HG03378 (cell line): ENCODE results near the gene RTP5.
"Not testable (repeated sequence)": the region's sequence is repeated elsewhere in the genome, so short reads cannot be mapped to it uniquely, and the experiment has no call there.

Source experiments
- ATAC-seq: cut with Tn5 transposase; IDR thresholded peaks from one replicate; pipeline ENCODE4 v1.9.1; 2021; ENCODE audit warnings: mild to moderate bottlenecking, moderate library complexity; ENCODE audit not compliant: unreplicated experiment

Gene RTP5

DNA sequence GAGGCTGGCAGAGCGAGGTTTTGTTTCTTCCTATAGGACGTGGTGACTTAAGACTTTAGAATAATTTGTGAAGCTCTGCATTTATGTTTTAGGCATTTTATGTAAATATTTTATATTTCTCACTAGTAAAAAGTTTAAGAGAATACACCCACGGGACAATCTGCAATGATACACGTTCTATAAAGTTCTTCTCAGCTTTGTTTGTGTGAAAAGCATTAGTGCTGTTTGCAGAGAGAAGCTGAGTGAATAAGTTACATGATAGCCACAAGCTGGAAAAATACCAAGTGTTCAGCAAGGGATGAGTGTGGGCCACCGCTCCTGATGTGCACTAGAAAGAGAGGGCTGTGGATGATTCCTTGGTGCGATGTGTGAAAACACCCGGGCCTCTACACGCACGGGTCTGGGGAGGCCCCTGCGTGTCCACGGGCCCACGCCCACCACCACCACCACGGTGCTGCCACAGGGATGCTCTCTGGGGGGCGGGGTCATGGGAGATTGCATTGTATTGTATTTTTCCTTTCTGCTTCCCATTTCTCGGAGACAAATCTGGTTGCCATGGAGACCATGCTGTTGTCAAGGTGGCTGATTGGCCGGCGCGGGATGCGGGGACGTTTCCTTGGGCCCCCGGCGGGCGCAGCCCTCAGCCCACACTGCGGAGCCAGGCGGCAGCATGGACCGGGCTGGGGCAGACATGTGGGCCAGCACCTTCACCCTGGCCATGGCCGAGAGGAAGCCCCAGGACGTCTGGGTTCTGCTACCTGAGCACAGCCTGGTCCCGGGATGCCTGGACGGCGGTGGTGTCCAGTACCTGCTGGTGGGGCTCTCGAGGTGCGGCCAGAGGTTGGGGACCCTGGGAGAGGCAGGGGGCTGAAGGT, at the start of gene RTP5:
Gene RTP5 (plus strand): TSS at position 643 of the 875 bp plus-strand sequence. CDS start 28 bp downstream, at position 671.
- no peak for ATAC-seq

DNA sequence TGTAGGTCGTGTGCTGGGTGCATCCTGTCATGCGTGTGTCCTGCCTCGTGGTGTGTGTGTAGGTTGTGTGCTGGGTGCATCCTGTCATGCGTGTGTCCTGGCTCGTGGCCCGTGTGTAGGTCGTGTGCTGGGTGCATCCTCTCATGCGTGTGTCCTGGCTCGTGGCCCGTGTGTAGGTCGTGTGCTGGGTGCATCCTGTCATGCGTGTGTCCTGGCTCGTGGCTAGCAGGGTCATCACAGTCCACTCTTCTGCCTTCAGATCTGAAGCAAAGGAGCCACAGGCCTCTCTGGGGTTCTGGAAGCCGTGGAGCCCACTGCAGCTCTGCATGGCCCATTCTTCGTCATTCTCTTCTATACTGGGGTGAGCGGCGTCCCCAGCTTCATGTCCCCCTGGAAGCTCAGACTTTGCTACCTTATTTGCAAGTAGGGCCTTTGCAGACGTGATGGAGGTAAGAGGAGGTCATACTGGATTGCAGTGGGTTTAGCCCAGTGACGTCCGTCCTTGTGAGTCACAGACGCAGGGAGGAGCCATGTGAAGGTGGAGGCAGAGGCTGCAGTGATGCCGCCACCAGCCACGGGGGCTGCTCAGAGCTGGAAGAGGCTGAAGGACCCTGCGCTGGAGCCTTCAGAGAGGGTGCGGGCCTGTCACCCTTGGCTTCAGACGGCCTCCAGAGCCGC, 49.4 kb upstream of the RTP5 start:
- not testable (repeated sequence) for ATAC-seq

DNA sequence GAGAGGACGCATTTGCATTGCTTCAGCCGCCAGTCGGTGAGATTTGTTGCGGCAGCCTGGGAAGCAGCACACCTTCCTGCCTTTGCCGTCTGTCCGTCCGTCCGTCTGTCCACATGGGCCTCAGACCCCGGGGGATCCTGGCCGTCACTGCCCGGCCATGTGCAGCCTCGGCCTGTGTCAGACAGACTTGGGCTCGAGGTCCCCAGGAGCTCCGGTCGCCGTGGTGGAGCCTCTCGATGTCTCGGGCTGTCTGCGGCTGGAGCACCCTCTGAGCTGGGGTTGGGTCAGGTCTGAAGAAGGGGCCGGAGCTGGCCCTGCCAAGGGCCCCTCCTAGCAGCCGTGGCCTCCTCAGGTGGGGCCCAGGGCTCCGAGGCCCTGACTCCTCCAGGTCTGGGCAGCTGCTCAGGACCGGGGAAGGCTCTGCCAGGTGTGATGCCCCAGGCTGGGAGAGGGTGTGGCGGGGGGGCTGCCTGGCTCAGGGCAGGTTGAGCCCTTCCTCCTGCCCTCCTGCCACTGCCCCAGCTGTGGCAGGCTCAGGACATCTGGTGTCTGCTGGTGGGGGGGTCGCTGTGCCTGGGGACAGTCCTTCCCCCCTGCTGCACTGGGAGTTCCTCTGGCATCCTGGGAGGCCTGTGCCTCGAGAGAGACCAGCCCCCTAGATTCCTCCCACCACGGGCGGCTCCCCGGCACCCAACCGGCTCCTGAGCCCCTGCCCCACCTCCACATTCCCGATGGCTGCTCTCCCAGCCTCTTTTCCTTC, 48.7 kb upstream of the RTP5 start:
- no peak for ATAC-seq

DNA sequence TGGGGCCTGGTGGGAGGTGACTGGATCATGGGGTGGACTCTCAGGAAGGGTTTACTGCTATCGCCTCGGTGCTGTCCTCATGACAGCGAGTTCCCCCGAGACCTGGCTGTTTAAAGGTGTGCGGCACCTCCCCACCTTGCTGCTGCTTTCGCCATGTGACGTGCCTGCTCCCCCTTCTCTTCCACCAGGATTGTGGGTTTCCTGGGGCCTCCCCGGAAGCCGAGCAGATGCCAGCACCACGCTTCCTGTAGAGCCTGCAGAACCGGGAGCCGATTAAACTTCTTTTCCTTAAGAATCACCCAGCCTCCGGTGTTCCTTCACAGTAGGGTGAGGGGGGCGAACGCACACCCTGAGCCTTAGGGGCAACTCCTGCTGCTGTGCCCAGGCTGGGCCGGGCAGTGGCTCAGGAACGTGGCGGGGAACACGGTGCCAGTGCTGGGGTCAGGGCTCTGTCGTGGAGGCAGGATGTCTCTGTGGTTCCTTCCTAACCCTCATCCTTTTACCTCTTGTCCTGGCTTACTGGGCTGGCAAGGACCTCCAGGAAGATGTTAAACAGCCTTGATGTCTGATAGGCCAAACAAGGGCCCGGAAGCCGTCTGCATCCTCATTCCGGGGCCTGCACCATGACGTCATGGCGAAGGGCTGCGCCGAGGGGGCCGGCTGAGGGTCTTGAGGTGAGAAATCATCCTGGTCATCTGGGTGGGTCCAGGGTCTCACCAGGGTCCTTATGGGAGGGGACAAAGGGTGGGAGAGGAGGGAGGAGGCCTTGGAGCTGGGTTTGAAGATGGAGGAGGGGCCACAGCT, 47.9 kb upstream of the RTP5 start:
- ATAC-seq: no peak

DNA sequence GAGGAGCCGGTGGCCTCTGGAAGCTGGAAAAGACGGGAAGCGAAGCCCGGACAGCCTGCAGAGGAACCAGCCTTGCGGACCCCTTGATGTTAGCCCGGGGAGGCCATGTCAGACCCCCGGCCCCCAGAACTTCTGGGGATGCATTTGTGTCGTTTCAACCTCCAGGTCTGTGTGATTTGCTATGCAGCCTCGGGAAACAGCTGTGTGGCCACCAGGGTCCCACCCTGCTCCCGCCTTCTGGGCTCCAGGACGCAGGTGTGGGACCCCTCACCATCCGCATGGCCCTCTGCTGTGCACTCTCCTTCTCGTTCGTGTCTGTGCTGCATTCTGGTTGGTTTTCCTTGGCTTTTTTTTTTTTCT, 47.3 kb upstream of the RTP5 start:
- ATAC-seq: no peak

DNA sequence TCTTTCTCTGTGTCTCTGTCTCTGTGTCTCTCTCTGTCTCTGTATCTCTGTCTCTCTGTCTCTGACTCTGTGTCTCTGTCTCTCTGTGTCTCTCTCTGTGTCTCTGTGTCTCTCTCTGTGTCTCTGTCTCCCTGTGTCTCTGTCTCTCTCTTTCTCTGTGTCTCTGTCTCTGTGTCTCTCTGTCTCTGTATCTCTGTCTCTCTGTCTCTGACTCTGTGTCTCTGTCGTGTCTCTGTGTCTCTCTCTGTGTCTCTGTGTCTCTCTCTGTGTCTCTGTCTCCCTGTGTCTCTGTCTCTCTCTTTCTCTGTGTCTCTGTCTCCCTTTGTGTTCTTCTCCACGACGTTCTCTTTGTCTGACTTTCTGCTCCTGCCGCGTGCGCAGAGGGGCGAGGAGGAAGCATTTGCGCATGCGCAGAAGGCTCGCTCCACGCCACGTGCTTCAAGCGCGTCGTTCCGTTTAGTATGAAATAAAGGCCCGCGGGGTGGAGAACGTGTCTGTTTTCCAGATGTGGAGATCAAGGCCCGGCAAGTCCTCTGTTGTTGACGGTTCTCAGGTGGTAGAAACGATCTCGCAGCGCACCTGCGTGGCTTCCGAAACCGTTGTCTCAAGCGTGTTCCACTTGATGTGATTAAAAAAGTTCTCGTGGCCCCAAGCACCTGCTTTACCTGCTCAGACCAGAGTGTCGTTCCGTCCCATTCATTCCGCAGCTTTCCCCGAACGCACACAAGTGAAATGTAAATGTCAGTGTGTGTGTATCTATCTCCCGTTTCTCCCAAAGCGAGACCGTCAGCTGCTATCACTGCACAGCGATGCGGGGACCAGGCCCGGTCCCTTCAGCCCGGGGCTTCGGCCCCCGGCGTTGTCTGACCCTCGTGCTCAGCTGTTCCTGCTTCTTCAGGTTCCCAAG, 45.7 kb upstream of the RTP5 start:
- not testable (repeated sequence) for ATAC-seq

DNA sequence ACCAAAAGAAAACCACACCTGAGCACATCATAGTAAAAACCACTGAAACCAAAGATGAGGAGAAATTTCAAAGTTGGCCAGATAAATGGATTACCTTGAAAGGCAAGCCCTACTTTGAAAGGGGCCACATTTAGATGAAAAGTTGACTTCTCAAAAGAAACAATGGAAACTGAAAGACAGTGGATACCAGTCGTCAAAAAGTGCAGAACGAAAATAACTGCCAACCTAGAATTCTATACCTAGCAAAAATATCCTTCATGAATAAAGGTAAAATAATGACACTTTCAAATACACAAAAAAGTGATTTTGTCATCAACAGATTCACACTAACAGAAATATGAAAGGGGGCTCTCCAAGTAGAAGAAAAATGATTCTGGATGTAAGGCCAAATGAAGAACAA, 42.1 kb upstream of the RTP5 start:
- ATAC-seq: no peak

GRCh38 chr2:241833101-241833663, 36.3 kb upstream of the RTP5 start:
- no peak for ATAC-seq

- ATAC-seq: not testable (repeated sequence)
These were observed 35.6 kb upstream of the RTP5 start for GRCh38 chr2:241833756-241834526.

DNA sequence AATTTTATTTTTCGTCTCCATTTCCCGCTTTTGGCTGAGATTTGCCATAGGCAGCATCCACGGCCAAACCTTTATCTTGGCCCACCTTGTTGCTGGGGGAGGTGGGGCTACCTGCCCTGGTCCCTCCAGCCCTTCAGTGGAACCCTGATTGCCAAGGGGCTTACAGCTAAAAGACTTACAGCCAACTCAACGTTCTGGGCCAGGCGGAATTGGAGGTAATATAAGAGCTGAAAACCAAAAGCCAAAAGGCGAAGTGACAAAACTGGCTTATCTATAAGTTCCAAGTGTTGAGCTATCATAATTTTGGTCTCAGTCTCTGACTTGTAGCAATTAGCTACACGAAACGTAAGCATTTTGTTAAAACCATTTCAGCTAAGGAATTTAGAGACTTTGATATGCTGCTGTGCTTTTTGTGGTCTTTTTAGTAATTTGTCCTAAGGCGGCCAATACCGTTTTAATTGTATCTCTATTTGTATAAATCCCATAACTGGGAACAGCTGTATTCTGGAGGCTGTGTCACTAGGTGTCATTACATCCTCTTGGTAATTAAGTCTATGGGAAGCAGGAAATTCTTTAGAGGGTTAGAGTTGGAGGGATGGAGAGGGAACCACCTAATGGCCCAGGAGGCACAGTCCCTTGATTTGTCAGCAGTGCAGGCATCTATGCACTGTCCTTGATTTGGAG, 34.9 kb upstream of the RTP5 start:
- no peak for ATAC-seq

- no peak for ATAC-seq
These were observed 33.9 kb upstream of the RTP5 start for GRCh38 chr2:241835611-241836010.

DNA sequence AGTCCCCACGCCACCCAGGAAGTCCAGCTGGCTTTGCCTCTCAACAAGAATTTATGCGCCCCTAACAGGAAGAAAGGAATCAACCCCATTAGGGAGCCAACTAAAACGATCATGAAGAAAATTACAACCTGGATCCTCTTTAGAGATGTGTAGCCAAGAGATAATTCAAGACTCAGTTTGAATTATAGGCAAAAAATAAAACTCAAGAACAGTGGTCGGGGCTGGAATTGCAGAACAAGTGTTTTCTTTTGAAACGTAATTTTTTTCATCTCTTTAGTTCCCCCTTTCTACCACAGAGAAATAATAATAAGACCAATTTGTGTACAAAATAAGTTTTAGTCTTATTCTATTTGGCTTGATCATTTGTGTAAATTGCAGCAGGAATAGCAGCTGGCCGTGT, 33.2 kb upstream of the RTP5 start:
- ATAC-seq: no peak

GRCh38 chr2:241837197-241837965, 32.1 kb upstream of the RTP5 start:
- ATAC-seq: no peak

- no peak for ATAC-seq
These were observed 28.1 kb upstream of the RTP5 start for GRCh38 chr2:241841181-241842066.

- ATAC-seq: no peak
These were observed 27.5 kb upstream of the RTP5 start for GRCh38 chr2:241842067-241842415.

DNA sequence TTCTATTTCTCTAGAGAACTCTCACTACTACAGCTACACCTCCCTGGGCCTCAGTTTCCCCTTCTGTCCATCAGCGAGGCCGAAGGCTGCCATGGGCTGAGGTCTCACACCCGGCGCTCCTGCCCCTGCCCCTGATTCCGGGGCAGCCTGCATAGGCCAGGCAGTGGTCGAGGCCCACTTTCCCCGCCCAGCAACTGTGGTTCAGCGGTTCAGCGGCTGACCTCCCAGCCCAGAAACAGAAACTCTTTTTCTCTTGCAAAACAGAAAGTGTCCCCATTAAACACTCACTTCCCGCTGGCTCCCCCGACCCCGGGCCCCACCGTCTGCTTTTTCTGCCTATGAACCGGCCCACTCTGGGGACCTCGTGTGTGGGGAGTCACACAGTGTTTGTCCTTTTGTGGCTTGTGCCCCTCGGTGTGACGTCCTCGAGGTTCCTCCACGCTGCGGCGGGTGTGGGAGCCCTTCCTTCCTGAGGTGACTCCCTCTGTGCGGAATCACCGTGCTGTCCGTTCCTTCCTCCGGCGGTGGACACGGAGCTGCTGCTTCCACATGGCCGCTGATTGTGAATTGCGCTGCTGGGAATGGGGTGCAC, 26.8 kb upstream of the RTP5 start:
- ATAC-seq: no peak
